ENCODE measurements around the gene JPH4. TPM values are rescaled to one million over a fixed set of nuclear protein-coding genes. Genes with fewer than 3 reads are reported as not detected.
"Not testable (repeated sequence)": the region's sequence is repeated elsewhere in the genome, so short reads cannot be mapped to it uniquely, and the experiment has no call there.

The JPH4 gene
- total and polyA plus RNA-seq, 3 experiments from 2014 or later = 1.8 TPM; not detected in 1

DNA sequence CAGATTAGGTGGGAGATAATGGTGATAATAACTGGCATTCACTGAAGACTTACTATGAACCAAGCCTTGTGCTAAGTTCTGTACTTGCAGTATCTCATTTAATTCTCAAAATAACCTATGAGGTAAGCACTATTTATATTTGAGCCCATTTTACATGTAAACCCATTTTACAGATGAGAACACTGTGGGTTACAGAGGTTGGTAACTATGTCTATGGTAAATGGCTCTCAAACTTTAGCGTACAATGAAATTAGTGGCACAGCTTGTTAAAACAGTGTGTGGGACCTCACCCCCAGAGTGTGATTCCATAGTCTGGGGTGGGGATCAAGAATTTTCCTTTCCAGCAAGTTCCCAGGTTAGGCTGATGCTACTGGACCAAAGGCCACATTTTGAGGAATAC lies 22.2 kb upstream of the JPH4 start:
- ChIA-PET CTCF (interaction anchor here (1.2 kb wide), 1 partner anchor 12 kb away, joined by 3 read pairs; no protein-coding TSS in a partner anchor), POLR2A (no interaction called here)
- Mint-ChIP-seq H3K36me3 (peaks cover 0 to 17% (median 3%) of the 10 kb centered on the region in 3 donors), H3K4me3 (no peak overlapping the region), H3K9me3 (peaks cover 0 to 3% (median 2%) of the 10 kb centered on the region in 5 donors), H3K27me3 (peaks cover 9 to 15% of the 10 kb centered on the region in 2 donors), H3K4me1 (no peaks in the 10 kb centered on the region), H3K27ac (peak overlapping the region in 1 of 8 donors; percentile 21)
- Histone ChIP-seq H3K27me3 (ENCODE audit: insufficient read depth, low read length, poor library complexity, severe bottlenecking) (no peaks in the 10 kb centered on the region), H3K9me3 (ENCODE audit: low read length) (no peaks in the 10 kb centered on the region), H3K4me1 (ENCODE audit: insufficient read depth, low read length) (no peaks in the 10 kb centered on the region), H3K36me3 (ENCODE audit: insufficient read depth, low read length) (no peaks in the 10 kb centered on the region), H3K27ac (ENCODE audit: low read depth, low read length) (no peak overlapping the region), H3K4me3 (ENCODE audit: low read length) (no peak overlapping the region)
- DNase-seq = no peak

DNA sequence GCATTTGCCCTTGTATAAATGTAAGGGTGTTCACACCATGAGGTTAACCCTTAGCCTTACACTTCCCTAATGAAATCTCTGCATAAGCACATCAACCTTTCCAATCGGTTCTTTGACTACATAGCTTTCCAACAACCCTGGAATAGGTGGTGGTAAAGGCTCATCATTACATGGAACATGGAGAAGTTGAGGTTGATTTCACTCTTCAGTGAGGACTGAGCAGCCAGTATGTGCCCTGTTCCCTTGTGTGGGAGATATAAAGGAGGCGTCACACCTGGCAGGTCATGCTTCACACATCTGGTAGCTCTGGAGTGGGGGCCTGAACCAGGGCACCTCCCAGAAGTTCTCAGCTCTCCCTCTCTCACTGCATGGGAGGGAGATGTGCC lies 21.7 kb upstream of the JPH4 start:
- Histone ChIP-seq H3K36me3 (ENCODE audit: insufficient read depth, low read length) (no peaks in the 10 kb centered on the region), H3K27ac (ENCODE audit: low read depth, low read length) (no peak overlapping the region), H3K4me3 (ENCODE audit: low read length) (no peak overlapping the region), H3K4me1 (ENCODE audit: insufficient read depth, low read length) (no peaks in the 10 kb centered on the region), H3K27me3 (ENCODE audit: insufficient read depth, low read length, poor library complexity, severe bottlenecking) (no peaks in the 10 kb centered on the region), H3K9me3 (ENCODE audit: low read length) (no peaks in the 10 kb centered on the region)
- POLR2A ChIA-PET = interaction anchor here (0.7 kb wide), 1 partner anchor 142 kb away, joined by 4 read pairs; no protein-coding TSS in a partner anchor
- Mint-ChIP-seq H3K9me3 (peaks cover 0 to 3% (median 2%) of the 10 kb centered on the region in 5 donors), H3K4me1 (no peaks in the 10 kb centered on the region), H3K27me3 (peaks cover 9 to 15% of the 10 kb centered on the region in 2 donors), H3K36me3 (peaks cover 0 to 17% (median 3%) of the 10 kb centered on the region in 3 donors), H3K4me3 (no peak overlapping the region), H3K27ac (no peak overlapping the region)
- DNase-seq = no peak
- CTCF ChIA-PET = interaction anchor here (1.2 kb wide), 1 partner anchor 11 kb away, joined by 3 read pairs; no protein-coding TSS in a partner anchor

DNA sequence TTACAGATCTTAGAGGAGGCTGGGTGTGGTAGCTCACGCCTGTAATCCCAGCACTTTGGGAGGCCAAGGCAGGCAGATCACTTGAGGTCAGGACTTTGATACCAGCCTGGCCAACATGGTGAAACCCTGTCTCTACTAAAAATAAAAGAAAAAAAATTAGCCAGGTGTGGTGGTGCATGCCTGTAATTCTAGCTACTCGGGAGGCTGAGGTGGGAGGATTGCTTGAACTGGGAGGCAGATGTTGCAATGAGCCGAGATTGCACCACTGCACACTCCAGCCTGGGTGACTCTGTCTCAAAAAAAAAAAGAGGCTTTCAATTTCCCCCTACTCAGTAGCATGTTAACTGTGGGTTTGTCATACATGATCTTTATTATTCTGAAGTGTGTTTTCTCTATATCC lies 15.6 kb upstream of the JPH4 start:
- H3K4me3 Mint-ChIP-seq; H3K4me1 Mint-ChIP-seq; H3K9me3 ChIP-seq (ENCODE audit: low read length); H3K27ac Mint-ChIP-seq; DNase-seq; H3K36me3 ChIP-seq (ENCODE audit: insufficient read depth, low read length); H3K36me3 Mint-ChIP-seq; H3K27me3 Mint-ChIP-seq; H3K27me3 ChIP-seq (ENCODE audit: insufficient read depth, low read length, poor library complexity, severe bottlenecking); H3K9me3 Mint-ChIP-seq; H3K27ac ChIP-seq (ENCODE audit: low read depth, low read length); H3K4me1 ChIP-seq (ENCODE audit: insufficient read depth, low read length); POLR2A ChIA-PET; H3K4me3 ChIP-seq (ENCODE audit: low read length): not testable (repeated sequence)
- CTCF ChIA-PET = interaction anchor here (1.1 kb wide), 1 partner anchor 38 kb away, joined by 4 read pairs; no protein-coding TSS in a partner anchor

DNA sequence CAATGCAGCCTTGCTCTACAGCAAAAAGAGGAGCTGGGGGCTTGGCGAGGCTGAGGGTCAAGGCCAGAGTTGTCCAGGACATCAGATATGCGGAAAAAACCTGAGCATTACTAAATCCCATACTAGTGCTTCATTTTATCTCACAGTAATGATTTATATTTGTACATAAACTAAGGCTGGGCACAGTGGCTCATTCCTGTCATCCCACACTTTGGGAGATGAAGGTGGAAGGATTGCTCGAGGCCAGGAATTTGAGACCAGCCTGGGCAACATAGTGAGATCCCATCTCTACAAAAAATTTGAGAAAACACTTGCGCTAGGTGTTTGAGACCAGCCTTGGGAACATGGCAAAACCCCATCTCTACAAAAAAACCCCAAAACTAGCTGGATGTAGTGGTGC lies 11.6 kb upstream of the JPH4 start:
- Histone ChIP-seq H3K4me1 (ENCODE audit: insufficient read depth, low read length) (peaks cover 9% of the 10 kb centered on the region), H3K27me3 (ENCODE audit: insufficient read depth, low read length, poor library complexity, severe bottlenecking) (no peaks in the 10 kb centered on the region), H3K4me3 (ENCODE audit: low read length) (no peak overlapping the region), H3K27ac (ENCODE audit: low read depth, low read length) (no peak overlapping the region), H3K9me3 (ENCODE audit: low read length) (no peaks in the 10 kb centered on the region), H3K36me3 (ENCODE audit: insufficient read depth, low read length) (no peaks in the 10 kb centered on the region)
- Mint-ChIP-seq H3K4me1 (peaks cover 3 to 8% (median 7%) of the 10 kb centered on the region in 3 donors), H3K4me3 (no peak overlapping the region), H3K27ac (no peak overlapping the region), H3K36me3 (no peaks in the 10 kb centered on the region), H3K9me3 (no peaks in the 10 kb centered on the region), H3K27me3 (peaks cover 13 to 18% of the 10 kb centered on the region in 2 donors)
- no peak for DNase-seq
- CTCF ChIA-PET = interaction anchor here (1.2 to 3.4 kb wide), 3 partner anchors 22 to 363 kb away, joined by 5 to 28 read pairs (median 6); partner anchors contain the start of gene DHRS4
- POLR2A ChIA-PET = no interaction called here

DNA sequence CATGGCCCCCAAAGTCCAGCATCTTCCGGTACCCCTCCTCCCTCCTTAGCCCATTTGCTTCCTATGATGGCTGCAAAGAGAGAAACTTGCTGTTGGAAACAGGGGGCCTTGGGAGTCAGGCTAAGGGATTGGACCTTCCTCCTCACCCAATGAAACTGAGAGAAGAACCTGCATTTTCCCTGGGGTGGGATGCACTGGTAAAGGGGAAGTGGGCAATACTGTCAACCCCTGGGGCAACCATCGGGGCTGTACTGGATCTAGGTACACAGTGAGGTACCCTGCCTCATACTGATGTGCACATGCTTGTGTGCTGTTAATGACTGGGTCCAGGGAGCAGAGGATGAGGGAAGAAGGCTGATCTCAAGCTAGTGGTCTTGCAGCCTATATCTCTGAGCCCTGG lies 11.0 kb upstream of the JPH4 start:
- H3K4me1 Mint-ChIP-seq = peaks cover 3 to 8% (median 7%) of the 10 kb centered on the region in 3 donors
- peak overlapping the region in 2 of 8 donors; percentile 50 to 60 for H3K27ac Mint-ChIP-seq
- no peak overlapping the region for H3K4me3 Mint-ChIP-seq
- DNase-seq = no peak
- no peaks in the 10 kb centered on the region for H3K36me3 Mint-ChIP-seq
- ChIA-PET POLR2A (no interaction called here), CTCF (interaction anchor here (0.7 to 3.4 kb wide), 17 partner anchors 11 to 364 kb away, joined by 3 to 28 read pairs (median 4); partner anchors contain the start of gene DHRS4)
- Histone ChIP-seq H3K9me3 (ENCODE audit: low read length) (no peaks in the 10 kb centered on the region), H3K4me1 (ENCODE audit: insufficient read depth, low read length) (peaks cover 9% of the 10 kb centered on the region), H3K27ac (ENCODE audit: low read depth, low read length) (no peak overlapping the region), H3K36me3 (ENCODE audit: insufficient read depth, low read length) (no peaks in the 10 kb centered on the region), H3K4me3 (ENCODE audit: low read length) (no peak overlapping the region), H3K27me3 (ENCODE audit: insufficient read depth, low read length, poor library complexity, severe bottlenecking) (no peaks in the 10 kb centered on the region)
- H3K27me3 Mint-ChIP-seq = peaks cover 13 to 18% of the 10 kb centered on the region in 2 donors
- H3K9me3 Mint-ChIP-seq = no peaks in the 10 kb centered on the region

DNA sequence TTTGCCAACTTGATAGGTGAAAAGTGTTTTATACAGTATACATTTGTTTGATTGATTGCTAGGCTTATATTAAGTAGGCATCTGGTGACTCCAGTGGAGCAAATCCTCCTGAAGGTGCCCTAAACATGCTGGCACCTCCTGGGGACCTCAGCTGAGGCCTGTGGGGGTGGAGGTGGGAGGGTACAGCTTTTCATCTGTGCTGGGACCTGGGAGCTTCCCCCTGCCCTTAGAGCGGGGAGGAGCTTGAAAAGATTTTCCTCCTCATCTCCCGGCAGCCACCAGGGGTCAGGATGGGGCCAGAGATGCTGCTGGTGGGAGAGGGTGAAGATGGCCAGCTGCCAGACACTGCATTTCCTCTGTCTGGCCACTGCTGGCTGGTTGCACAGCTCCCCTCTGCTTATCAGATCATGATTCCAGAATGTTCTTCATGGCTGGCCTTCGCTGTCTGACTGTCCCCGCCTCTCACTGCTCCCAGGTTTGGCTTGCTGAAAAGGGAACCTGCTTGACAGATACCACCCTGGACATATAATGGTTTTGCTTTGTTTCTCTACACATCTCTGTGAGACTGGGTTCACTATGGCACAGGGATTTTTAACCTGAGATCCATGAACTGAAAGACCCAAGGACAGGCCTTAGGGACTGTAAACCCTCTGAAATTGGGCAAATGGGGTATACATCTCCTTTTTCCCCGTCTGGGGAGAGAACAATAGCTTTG lies 10.5 kb upstream of the JPH4 start:
- Mint-ChIP-seq H3K9me3 (no peaks in the 10 kb centered on the region), H3K27ac (peak overlapping the region in 2 of 8 donors; percentile 58 to 60), H3K36me3 (no peaks in the 10 kb centered on the region), H3K4me3 (peak overlapping the region in 1 of 7 donors; percentile 20), H3K4me1 (peaks cover 3 to 8% (median 7%) of the 10 kb centered on the region in 3 donors), H3K27me3 (peaks cover 13 to 22% of the 10 kb centered on the region in 2 donors)
- Histone ChIP-seq H3K4me3 (ENCODE audit: low read length) (no peak overlapping the region), H3K4me1 (ENCODE audit: insufficient read depth, low read length) (peaks cover 9% of the 10 kb centered on the region), H3K27ac (ENCODE audit: low read depth, low read length) (no peak overlapping the region), H3K27me3 (ENCODE audit: insufficient read depth, low read length, poor library complexity, severe bottlenecking) (no peaks in the 10 kb centered on the region), H3K9me3 (ENCODE audit: low read length) (no peaks in the 10 kb centered on the region), H3K36me3 (ENCODE audit: insufficient read depth, low read length) (no peaks in the 10 kb centered on the region)
- DNase-seq = peak; percentile 65 to 86 (median 76)
- POLR2A ChIA-PET = interaction anchor here (0.5 kb wide), 1 partner anchor 520 kb away, joined by 4 read pairs; no protein-coding TSS in a partner anchor
- CTCF ChIA-PET = interaction anchor here (0.6 to 3.4 kb wide), 22 partner anchors 8 to 364 kb away, joined by 3 to 28 read pairs (median 3); partner anchors contain the start of gene DHRS4

DNA sequence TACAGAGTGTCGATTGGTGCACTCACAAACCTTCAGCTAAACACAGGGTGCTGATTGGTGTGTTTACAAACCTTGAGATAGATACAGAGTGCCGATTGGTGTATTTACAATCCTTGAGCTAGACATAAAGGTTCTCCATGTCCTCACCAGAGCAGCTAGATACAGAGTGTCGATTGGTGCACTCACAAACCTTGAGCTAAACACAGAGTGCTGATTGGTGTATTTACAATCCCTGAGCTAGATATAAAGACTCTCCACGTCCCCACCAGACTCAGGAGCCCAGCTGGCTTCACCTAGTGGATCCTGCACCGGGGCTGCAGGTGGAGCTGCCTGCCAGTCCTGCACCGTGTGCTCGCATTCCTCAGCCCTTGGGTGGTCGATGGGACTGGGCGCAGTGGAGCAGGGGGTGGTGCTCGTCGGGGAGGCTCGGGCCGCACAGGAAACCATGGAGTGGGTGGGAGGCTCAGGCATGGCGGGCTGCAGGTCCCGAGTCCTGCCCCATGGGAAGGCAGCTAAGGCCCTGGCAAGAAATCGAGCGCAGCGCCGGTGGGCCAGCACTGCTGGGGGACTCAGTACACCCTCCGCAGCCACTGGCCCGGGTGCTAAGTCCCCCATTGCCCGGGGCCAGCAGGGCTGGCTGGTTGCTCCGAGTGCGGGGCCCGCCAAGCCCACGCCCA lies 6.1 kb upstream of the JPH4 start:
- H3K27ac ChIP-seq (ENCODE audit: low read depth, low read length); H3K4me3 ChIP-seq (ENCODE audit: low read length); POLR2A ChIA-PET; DNase-seq; H3K27ac Mint-ChIP-seq; H3K36me3 Mint-ChIP-seq; H3K9me3 ChIP-seq (ENCODE audit: low read length); H3K36me3 ChIP-seq (ENCODE audit: insufficient read depth, low read length); H3K27me3 ChIP-seq (ENCODE audit: insufficient read depth, low read length, poor library complexity, severe bottlenecking); H3K4me1 Mint-ChIP-seq; H3K9me3 Mint-ChIP-seq; CTCF ChIA-PET; H3K4me1 ChIP-seq (ENCODE audit: insufficient read depth, low read length); H3K4me3 Mint-ChIP-seq: not testable (repeated sequence)
- peaks cover 25 to 46% of the 10 kb centered on the region in 2 donors for H3K27me3 Mint-ChIP-seq
